Heart left ventricle (tissue), 16 donors: Measurements from ENCODE around the gene FOXL1. TPM values are rescaled to one million over a fixed set of nuclear protein-coding genes. Genes with fewer than 3 reads are reported as not detected.

Source experiments
- ATAC-seq, 4 donors: fragments of 200-7000 bp; cut with Tn5 transposase; one replicate each; pipeline ENCODE4 v1.9.1; 2020 to 2022; ENCODE audit warnings: moderate library complexity in 4 of 4, mild to moderate bottlenecking in 3 of 4, moderate number of reproducible peaks in 1 of 4
- DNase-seq, 5 donors: peaks; one replicate each; pipeline ENCODE4 v3.0.0-alpha.2; 2020
- H3K27ac ChIP-seq, 12 donors: fragments of 200-600 bp; sonication (generic) in 4 of 12; one replicate each; pipeline versions ENCODE4 v1.5.0 to v1.8.0; 2016 to 2022; ENCODE audit warnings: mild to moderate bottlenecking in 2 of 12
- H3K27me3 ChIP-seq, 9 donors: fragments of 200-600 bp; sonication (generic) in 2 of 9; one replicate each; pipeline versions ENCODE4 v1.5.1 to v1.8.0; 2016 to 2022; ENCODE audit warnings: mild to moderate bottlenecking in 3 of 9
- H3K36me3 ChIP-seq, 9 donors: fragments of 200-600 bp; sonication (generic) in 2 of 9; one replicate each; pipeline versions ENCODE4 v1.5.0 to v1.8.0; 2018 to 2022; ENCODE audit warnings: mild to moderate bottlenecking in 2 of 9
- H3K4me1 ChIP-seq, 12 donors: fragments of 200-600 bp; sonication (generic) in 4 of 12; one replicate each; pipeline versions ENCODE4 v1.5.0 to v1.8.0; 2016 to 2022; ENCODE audit warnings: mild to moderate bottlenecking in 3 of 12
- H3K4me3 ChIP-seq, 12 donors: fragments of 200-600 bp; sonication (generic) in 4 of 12; one replicate each; pipeline versions ENCODE4 v1.5.0 to v1.8.0; 2017 to 2022; ENCODE audit warnings: mild to moderate bottlenecking in 9 of 12, moderate library complexity in 4 of 12
- H3K9me3 ChIP-seq, 12 donors: fragments of 200-600 bp; sonication (generic) in 4 of 12; one replicate each; pipeline versions ENCODE4 v1.5.0 to v1.8.0; 2016 to 2022; ENCODE audit warnings: mild to moderate bottlenecking in 1 of 12
- CTCF ChIP-seq, 12 donors: fragments of 200-600 bp; sonication (generic) in 4 of 12; IDR thresholded peaks; one replicate each; pipeline versions ENCODE4 v1.5.0 to v1.8.0; 2018 to 2022; ENCODE audit warnings: antibody characterized with exemption in 12 of 12, mild to moderate bottlenecking in 5 of 12
- POLR2A ChIP-seq, 2 donors: fragments of 450-650 bp; IDR thresholded peaks; one replicate each; pipeline ENCODE4 v1.6.1; 2017; ENCODE audit warnings: antibody characterized with exemption in 2 of 2, mild to moderate bottlenecking in 2 of 2, moderate library complexity in 2 of 2
- WGBS, 4 donors: extraction: QIAGEN DNeasy Blood & Tissue Kit in 2 of 4; methylation state at CpG; one replicate each; pipeline versions ENCODE4 v1.1.5 to v1.1.7; 2013 to 2018; 5-methylcytosine and 5-hydroxymethylcytosine counted together
- intact Hi-C, 10 donors: fragments of 100-400 bp; cut with DNase I; formaldehyde crosslinking; loops; one replicate each; pipeline versions ENCODE4 v1.11.1 to v1.14.2; 2022
- polyA plus RNA-seq, 2 donors: library from polyadenylated mRNA; stranded (reverse); fragments of 200-250 nt; gene quantifications; one replicate each; pipeline ENCODE4 v1.2.3, GENCODE V29; 2013
- total RNA-seq, 9 donors: library from RNA; depleted of rRNA in 2 of 9; stranded (reverse); fragments of >200 nt in 2 of 9; fragmentation: NEBNext Ultra II Directional in 3 of 9; extraction: Animal tissue kit (Norgen Biotek cat#: 25700) in 3 of 9; gene quantifications; one replicate each; pipeline versions ENCODE4 v1.1.0 to v1.2.4, GENCODE V29; 2016 to 2023
- donor health status: ischemic (EF 13 %, LVEDD 7.1; RV severe dilation, severe dysfunction).
- donor health status: healthy with polysubstance abuse.
- donor health status: DM: no; HTN: yes; CAD: no.
- donor health status: DM: no; HTN: no; CAD: no.
- donor health status: ischemic (EF 25% LVEDD 6.9; RV normal size, moderate dysfunction).
- donor health status: ischemic (EF 25% LVEDD 5.7; RV mildly dilated, moderate dysfunction).
- donor health status: healthy.
- donor health status: DM: yes; HTN: yes; CAD: no.
- donor health status: ischemic (EF 35%, LVEDD 5.7; RV mildly dilated, moderate dysfunction).
- donor health status: nonischemic (EF 11% LVEDD 7.7; RV severe dilation, severe dysfunction).
- donor health status: DM: yes; HTN: yes; CAD: no.
- donor health status: PGD.
- donor health status: ischemic (EF 29% LVEDD 5.4; RV normal size, mild dysfunction).
- donor health status: nonischemic (EF 23%, LVEDD 6.1; RV moderate dilation, normal function).

FOXL1 gene
- total and polyA plus RNA-seq, 11 donors, result 0.44 to 1.4 (median 0.69) TPM

- Histone ChIP-seq H3K4me3 (peak overlapping the region in 10 of 12 donors; percentile 1 to 50 (median 20)), H3K27ac (peak overlapping the region in 3 of 12 donors; percentile 8 to 58 (median 29)), H3K4me1 (peaks cover 0 to 25% (median 9%) of the 10 kb centered on the region in 12 donors), H3K27me3 (peaks cover 17 to 69% (median 43%) of the 10 kb centered on the region in 9 donors), H3K9me3 (no peaks in the 10 kb centered on the region), H3K36me3 (no peaks in the 10 kb centered on the region)
- peak; percentile 100 for TF ChIP-seq CTCF (IDR thresholded peaks at IDR 0.05)
- peak in 1 of 2 donors; percentile 12 for TF ChIP-seq POLR2A (IDR thresholded peaks at IDR 0.05)
- DNase-seq, result peak; percentile 83 to 91 (median 87)
- ATAC-seq, result peak; percentile 64 to 77 (median 69)
- intact Hi-C loops, result loop anchor here (1.0 to 10.0 kb wide), 11 partner anchors 271 to 831 kb away; partner anchors contain the start of gene MAP1LC3B (in 1 of the 10)
- WGBS, 4 donors, result 1% methylated on average over 41 of the region's 41 CpGs
These were observed 14.6 kb upstream of the FOXL1 start for GRCh38 chr16:86563469-86564345.

GRCh38 chr16:86565181-86565631, 13.1 kb upstream of the FOXL1 start:
- H3K4me3 ChIP-seq, result peak overlapping the region in 8 of 12 donors; percentile 56 to 83 (median 62)
- peaks cover 0 to 25% (median 9%) of the 10 kb centered on the region in 12 donors for H3K4me1 ChIP-seq
- TF ChIP-seq CTCF (IDR thresholded peaks at IDR 0.05) (no peak), POLR2A (IDR thresholded peaks at IDR 0.05) (no peak)
- H3K36me3 ChIP-seq, result no peaks in the 10 kb centered on the region
- H3K27me3 ChIP-seq, result peaks cover 18 to 79% (median 52%) of the 10 kb centered on the region in 9 donors
- DNase-seq, result no peak
- peak overlapping the region in 1 of 12 donors; percentile 58 for H3K27ac ChIP-seq
- WGBS, 4 donors, result 35 to 51% (median 44%) methylated on average over 16 of the region's 16 CpGs
- intact Hi-C loops, result loop anchor here in 9 of 10 donors (2.0 to 10.0 kb wide), 7 partner anchors 52 to 830 kb away; partner anchors contain the start of gene MAP1LC3B (in 1 of the 9)
- no peaks in the 10 kb centered on the region for H3K9me3 ChIP-seq
- no peak for ATAC-seq

DNA sequence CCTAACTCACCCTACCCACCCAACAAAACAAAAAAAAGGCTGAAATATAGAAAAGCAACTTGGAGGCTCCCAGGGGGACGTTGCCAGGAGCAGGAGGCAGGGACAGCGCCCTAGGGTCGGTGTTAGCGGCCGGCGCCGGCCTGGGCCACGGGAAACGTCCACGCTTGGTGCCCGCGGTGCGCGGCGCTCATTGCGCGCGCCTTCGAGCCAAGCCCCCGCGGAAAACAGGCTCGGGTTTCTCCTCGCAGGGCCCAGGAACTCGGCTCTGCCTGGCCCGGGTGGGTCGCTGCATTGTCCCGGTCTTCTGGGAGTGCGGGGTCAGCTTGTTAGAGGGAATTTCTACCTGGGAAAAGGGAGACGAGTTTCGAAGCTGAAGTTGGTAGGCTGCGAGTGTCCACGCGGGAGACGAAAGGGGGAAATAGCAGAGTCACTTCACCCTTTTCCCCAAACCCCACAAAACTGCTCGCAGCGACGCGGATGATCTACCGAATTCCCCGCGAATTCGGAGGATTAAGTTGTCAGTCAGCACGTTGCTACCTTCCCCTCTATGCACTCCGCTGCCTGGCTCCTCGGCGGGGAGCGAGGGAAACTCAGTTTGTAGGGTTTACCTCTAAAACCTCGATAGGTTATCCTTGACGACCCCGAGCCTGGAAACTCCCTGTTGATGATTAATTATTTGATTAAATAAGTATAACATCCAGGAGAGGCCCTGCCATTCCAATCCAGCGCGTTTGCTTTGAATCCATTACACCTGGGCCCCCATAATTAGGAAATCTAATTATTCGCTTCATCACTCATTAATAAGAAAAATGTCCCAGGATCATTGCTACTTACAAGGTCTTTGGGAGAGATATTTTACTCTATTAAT, 12.5 kb upstream of the FOXL1 start:
- no peak for DNase-seq
- WGBS, 4 donors, result 9 to 25% (median 15%) methylated on average over 52 to 53 of the region's 53 CpGs
- TF ChIP-seq POLR2A (IDR thresholded peaks at IDR 0.05), result no peak
- no peak for TF ChIP-seq CTCF (IDR thresholded peaks at IDR 0.05)
- Histone ChIP-seq H3K4me1 (peaks cover 0 to 25% (median 9%) of the 10 kb centered on the region in 12 donors), H3K27me3 (peaks cover 18 to 84% (median 57%) of the 10 kb centered on the region in 9 donors), H3K36me3 (no peaks in the 10 kb centered on the region), H3K4me3 (peak overlapping the region in 11 of 12 donors; percentile 2 to 83 (median 58)), H3K27ac (peak overlapping the region in 6 of 12 donors; percentile 13 to 86 (median 60)), H3K9me3 (no peaks in the 10 kb centered on the region)
- intact Hi-C loops, result loop anchor here in 9 of 10 donors (2.0 to 10.0 kb wide), 7 partner anchors 51 to 829 kb away; partner anchors contain the start of gene MAP1LC3B (in 1 of the 9)
- ATAC-seq, result no peak
